Activated CD8-positive, alpha-beta T cell treated with anti-CD3 and anti-CD28 coated beads for 36 hours (primary cell): Measurements from ENCODE around the gene TOX3. TPM values are rescaled to one million over a fixed set of nuclear protein-coding genes. Genes with fewer than 3 reads are reported as not detected.

Source experiments
- ATAC-seq: fragments of 200-7000 bp; cut with Tn5 transposase; one replicate; pipeline ENCODE4 v1.10.0; 2021; ENCODE audit warnings: mild to moderate bottlenecking, moderate library complexity
- CTCF ChIA-PET: fragments of 350-600 bp; sonication (Branson Sonifier 250); formaldehyde crosslinking; loops from one replicate; lab custom pipeline; 2021; ENCODE audit warnings: antibody characterized with exemption; lab: Charles Lee
- POLR2A ChIA-PET: fragments of 350-600 bp; sonication (Branson Sonifier 250); formaldehyde crosslinking; loops from one replicate; lab custom pipeline; 2021; ENCODE audit warnings: antibody characterized with exemption; lab: Charles Lee
- DNase-seq: peaks from one replicate; pipeline ENCODE4 v3.0.0-alpha.2; 2020
- H3K27ac Mint-ChIP-seq: one replicate; pipeline ENCODE4 v1.8.0; 2021; ENCODE audit warnings: mild to moderate bottlenecking, mixed read lengths
- H3K27me3 Mint-ChIP-seq: one replicate; pipeline ENCODE4 v1.8.0; 2021; ENCODE audit warnings: mixed read lengths
- H3K36me3 Mint-ChIP-seq: one replicate; pipeline ENCODE4 v1.8.0; 2021; ENCODE audit warnings: low read depth, mixed read lengths
- H3K4me1 Mint-ChIP-seq: one replicate; pipeline ENCODE4 v1.8.0; 2021; ENCODE audit warnings: low read depth, mixed read lengths
- H3K4me3 Mint-ChIP-seq: one replicate; pipeline ENCODE4 v1.8.0; 2021; ENCODE audit warnings: mild to moderate bottlenecking, moderate library complexity, mixed read lengths
- H3K9me3 Mint-ChIP-seq: one replicate; pipeline ENCODE4 v1.8.0; 2021; ENCODE audit warnings: mixed read lengths
- intact Hi-C: fragments of 100-400 bp; cut with micrococcal nuclease; formaldehyde crosslinking; loops from one replicate; pipeline ENCODE4 v1.10.0; 2022
- total RNA-seq, 2 experiments: library from RNA; stranded (reverse); gene quantifications; one replicate each; pipeline ENCODE4 v1.2.3, GENCODE V29; 2021
- TF ChIP-seq, protein P1 (sequence below): fragments of 200-600 bp; IDR thresholded peaks from one replicate; pipeline ENCODE4 v1.8.0; 2022; ENCODE audit warnings: antibody characterized with exemption, mild to moderate bottlenecking

The TOX3 gene
- total RNA-seq, 2 experiments from 2014 or later: not detected

DNA sequence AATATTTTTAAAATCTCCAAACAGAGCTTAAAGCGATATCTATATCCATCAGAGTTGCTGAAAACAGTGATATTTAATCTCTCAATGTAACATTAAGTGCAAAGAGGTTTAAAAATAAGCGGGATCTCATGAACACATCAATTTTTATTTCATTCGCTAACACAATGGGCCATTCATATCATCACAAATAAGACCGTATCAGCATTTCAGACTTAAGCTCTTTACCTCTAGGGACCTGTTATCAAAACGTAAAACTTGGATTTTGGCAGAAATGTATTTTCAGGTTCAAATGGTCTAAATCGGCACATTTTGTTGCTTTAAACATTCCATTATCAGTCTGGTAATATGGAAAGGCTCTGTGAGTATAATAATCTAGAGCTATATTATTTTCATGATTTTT, 77.9 kb downstream of the TOX3 start:
- ATAC-seq (no peak), DNase-seq (no peak)
- no peaks in the 10 kb centered on the region for H3K27me3 Mint-ChIP-seq
- CTCF ChIA-PET: no interaction called here
- peaks cover 5% of the 10 kb centered on the region for H3K9me3 Mint-ChIP-seq
- intact Hi-C loops: no loop called here
- no peak overlapping the region for H3K4me3 Mint-ChIP-seq
- no peaks in the 10 kb centered on the region for H3K4me1 Mint-ChIP-seq
- POLR2A ChIA-PET: no interaction called here
- H3K27ac Mint-ChIP-seq: no peak overlapping the region
- TF ChIP-seq, protein P1, sequence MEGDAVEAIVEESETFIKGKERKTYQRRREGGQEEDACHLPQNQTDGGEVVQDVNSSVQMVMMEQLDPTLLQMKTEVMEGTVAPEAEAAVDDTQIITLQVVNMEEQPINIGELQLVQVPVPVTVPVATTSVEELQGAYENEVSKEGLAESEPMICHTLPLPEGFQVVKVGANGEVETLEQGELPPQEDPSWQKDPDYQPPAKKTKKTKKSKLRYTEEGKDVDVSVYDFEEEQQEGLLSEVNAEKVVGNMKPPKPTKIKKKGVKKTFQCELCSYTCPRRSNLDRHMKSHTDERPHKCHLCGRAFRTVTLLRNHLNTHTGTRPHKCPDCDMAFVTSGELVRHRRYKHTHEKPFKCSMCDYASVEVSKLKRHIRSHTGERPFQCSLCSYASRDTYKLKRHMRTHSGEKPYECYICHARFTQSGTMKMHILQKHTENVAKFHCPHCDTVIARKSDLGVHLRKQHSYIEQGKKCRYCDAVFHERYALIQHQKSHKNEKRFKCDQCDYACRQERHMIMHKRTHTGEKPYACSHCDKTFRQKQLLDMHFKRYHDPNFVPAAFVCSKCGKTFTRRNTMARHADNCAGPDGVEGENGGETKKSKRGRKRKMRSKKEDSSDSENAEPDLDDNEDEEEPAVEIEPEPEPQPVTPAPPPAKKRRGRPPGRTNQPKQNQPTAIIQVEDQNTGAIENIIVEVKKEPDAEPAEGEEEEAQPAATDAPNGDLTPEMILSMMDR: no peak
- H3K36me3 Mint-ChIP-seq: no peaks in the 10 kb centered on the region

DNA sequence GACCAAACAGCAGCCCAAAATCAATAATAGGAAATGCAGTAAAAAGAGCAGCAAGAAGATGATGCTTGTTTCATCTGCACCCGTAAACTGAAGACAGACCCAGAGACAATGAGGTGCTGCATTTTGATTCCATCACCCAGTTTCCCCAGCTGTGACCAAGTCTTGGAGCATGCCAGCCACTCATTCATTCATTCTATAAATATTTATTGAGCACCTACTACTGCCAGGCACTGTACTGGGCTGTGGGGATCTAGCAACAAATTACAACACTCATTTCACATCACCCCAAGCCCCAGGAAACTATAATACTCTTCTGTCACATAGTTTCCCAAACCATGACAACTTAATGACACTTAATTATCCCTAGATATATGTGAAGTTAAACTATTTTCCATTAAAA, 79.2 kb downstream of the TOX3 start:
- ChIA-PET CTCF (no interaction called here), POLR2A (no interaction called here)
- no peaks in the 10 kb centered on the region for H3K9me3 Mint-ChIP-seq
- no peaks in the 10 kb centered on the region for H3K4me1 Mint-ChIP-seq
- no peak overlapping the region for H3K27ac Mint-ChIP-seq
- TF ChIP-seq, protein P1: no peak
- H3K36me3 Mint-ChIP-seq: no peaks in the 10 kb centered on the region
- no peak for DNase-seq
- ATAC-seq: no peak
- no peak overlapping the region for H3K4me3 Mint-ChIP-seq
- no peaks in the 10 kb centered on the region for H3K27me3 Mint-ChIP-seq
- intact Hi-C loops: no loop called here

DNA sequence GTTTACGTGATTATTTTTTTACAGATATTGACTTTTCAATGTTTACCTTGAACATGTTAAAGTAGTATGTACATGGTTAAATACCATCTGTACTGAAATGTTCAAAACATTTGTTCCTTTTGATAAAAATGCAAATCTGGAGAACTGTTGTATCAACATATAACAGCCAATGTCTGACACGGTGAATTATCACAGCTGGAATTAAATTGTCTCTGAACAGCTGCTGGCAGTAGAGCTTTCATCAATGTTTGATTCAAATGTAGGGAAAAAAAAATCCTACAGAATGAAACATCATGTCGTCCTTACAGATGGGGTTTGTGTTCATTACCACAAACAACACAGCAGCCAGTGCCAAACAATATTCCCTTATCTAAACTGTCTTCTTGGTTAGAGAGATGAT, 79.9 kb downstream of the TOX3 start:
- ATAC-seq (no peak), DNase-seq (no peak)
- Mint-ChIP-seq H3K4me1 (no peaks in the 10 kb centered on the region), H3K27me3 (no peaks in the 10 kb centered on the region), H3K9me3 (no peaks in the 10 kb centered on the region), H3K36me3 (no peaks in the 10 kb centered on the region), H3K4me3 (no peak overlapping the region), H3K27ac (no peak overlapping the region)
- intact Hi-C loops: no loop called here
- ChIA-PET CTCF (no interaction called here), POLR2A (no interaction called here)
- TF ChIP-seq, protein P1: no peak

DNA sequence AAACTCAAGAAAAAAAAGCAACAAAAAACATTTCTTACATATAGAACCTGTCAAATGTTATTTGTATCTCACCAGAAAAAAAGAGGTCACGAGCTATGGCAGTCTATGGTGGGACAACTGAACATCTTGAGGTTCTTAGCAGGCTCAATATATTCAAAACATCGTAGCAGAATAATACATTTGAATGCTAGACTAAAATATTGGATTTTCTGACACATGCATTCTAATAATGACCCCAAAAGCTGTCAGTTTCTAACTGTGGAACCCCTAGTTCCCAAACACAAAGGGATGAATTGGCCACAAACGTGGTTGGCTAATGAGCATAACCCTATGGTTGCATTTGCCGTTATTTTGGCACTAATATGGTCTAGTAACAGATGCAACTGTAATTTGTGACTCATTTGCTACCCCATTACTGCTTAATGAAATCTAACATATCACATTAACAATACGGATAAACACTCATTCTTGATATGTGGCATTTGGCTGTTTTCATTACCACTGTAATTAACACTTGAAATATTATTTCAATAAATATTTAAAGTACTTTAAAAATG, 81.2 kb downstream of the TOX3 start:
- TF ChIP-seq, protein P1: no peak
- ATAC-seq (no peak), DNase-seq (no peak)
- ChIA-PET CTCF (no interaction called here), POLR2A (no interaction called here)
- Mint-ChIP-seq H3K4me3 (no peak overlapping the region), H3K36me3 (no peaks in the 10 kb centered on the region), H3K27ac (no peak overlapping the region), H3K4me1 (no peaks in the 10 kb centered on the region), H3K27me3 (no peaks in the 10 kb centered on the region), H3K9me3 (no peaks in the 10 kb centered on the region)
- intact Hi-C loops: no loop called here

DNA sequence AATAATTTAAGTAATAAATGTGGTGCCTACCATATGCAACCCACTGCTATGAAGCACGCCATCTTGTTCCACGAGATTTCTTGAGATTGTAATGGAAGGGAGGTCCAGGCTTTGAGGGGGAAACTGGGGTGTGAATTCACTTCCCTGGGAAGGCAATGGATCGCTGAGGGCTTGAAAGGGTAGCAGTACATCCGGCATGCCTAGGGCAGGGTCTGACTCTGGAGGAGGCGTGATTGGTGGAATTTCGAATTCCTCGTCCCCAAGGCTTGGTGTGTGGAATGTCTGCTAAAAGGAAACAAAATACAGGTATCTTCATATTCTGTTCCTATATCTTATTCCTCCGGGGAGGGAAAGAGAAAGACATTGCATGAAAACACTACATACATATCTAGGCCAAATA, 83.0 kb downstream of the TOX3 start:
- CTCF ChIA-PET: no interaction called here
- no peak for DNase-seq
- intact Hi-C loops: no loop called here
- H3K36me3 Mint-ChIP-seq: no peaks in the 10 kb centered on the region
- no peaks in the 10 kb centered on the region for H3K4me1 Mint-ChIP-seq
- no peak for ATAC-seq
- H3K9me3 Mint-ChIP-seq: no peaks in the 10 kb centered on the region
- no peak overlapping the region for H3K4me3 Mint-ChIP-seq
- H3K27ac Mint-ChIP-seq: no peak overlapping the region
- POLR2A ChIA-PET: no interaction called here
- no peaks in the 10 kb centered on the region for H3K27me3 Mint-ChIP-seq
- TF ChIP-seq, protein P1: no peak
